Ovary (tissue), 9 donors: ENCODE results near the gene PMF1. TPM values are rescaled to one million over a fixed set of nuclear protein-coding genes. Genes with fewer than 3 reads are reported as not detected.

Experiments used
- DNase-seq, 5 donors: peaks; one replicate each; pipeline ENCODE4 v3.0.0-alpha.2; 2019 to 2020
- H3K27ac ChIP-seq, 2 donors: fragments of 200-600 bp; one replicate each; pipeline versions ENCODE4 v1.5.1 to v1.8.0; 2019 to 2022
- H3K27me3 ChIP-seq: fragments of 200-600 bp; one replicate; pipeline ENCODE4 v1.8.0; 2022
- H3K36me3 ChIP-seq: fragments of 200-600 bp; sonication (generic); one replicate; pipeline ENCODE4 v1.5.1; 2019
- H3K4me1 ChIP-seq: one replicate; pipeline ENCODE4 v1.8.1; 2013; ENCODE audit warnings: mild to moderate bottlenecking, moderate library complexity; ENCODE audit not compliant: insufficient read depth
- H3K4me3 ChIP-seq: fragments of 200-600 bp; sonication (generic); one replicate; pipeline ENCODE4 v1.5.1; 2017
- H3K9me3 ChIP-seq, 2 donors: fragments of 200-600 bp in 1 of 2; sonication (generic) in 1 of 2; one replicate each; pipeline versions ENCODE4 v1.5.1 to v1.8.1; 2013 to 2019; ENCODE audit warnings: mild to moderate bottlenecking in 1 of 2, moderate library complexity in 1 of 2
- EP300 ChIP-seq: sonication (generic); formaldehyde crosslinking; IDR thresholded peaks from one replicate; pipeline ENCODE4 v1.6.1; 2017; ENCODE audit warnings: antibody characterized with exemption
- POLR2A ChIP-seq: fragments of 450-650 bp; IDR thresholded peaks from one replicate; pipeline ENCODE4 v1.6.1; 2017; ENCODE audit warnings: antibody characterized with exemption, mild to moderate bottlenecking, moderate library complexity
- WGBS, 3 donors: extraction: QIAGEN DNeasy Blood & Tissue Kit in 1 of 3; methylation state at CpG; one replicate each; pipeline versions ENCODE4 v1.1.5 to v1.1.7; 2013 to 2017; 5-methylcytosine and 5-hydroxymethylcytosine counted together
- intact Hi-C, 4 donors: fragments of 100-400 bp; cut with DNase I; formaldehyde crosslinking; loops; one replicate each; pipeline versions ENCODE4 v1.11.0 to v1.15.1; 2022 to 2023
- polyA plus RNA-seq, 2 donors: library from polyadenylated mRNA; stranded (reverse); fragments of 200-250 nt in 1 of 2; fragments of 350-450 nt in 1 of 2; fragmentation: Illumina TruSeq in 1 of 2; extraction: RNeasy Lipid Tissue Mini Kit (QIAGEN cat#74804) in 1 of 2; gene quantifications; one replicate each; pipeline ENCODE4 v1.2.3, GENCODE V29; 2013 to 2014
- total RNA-seq, 7 donors: library from RNA; depleted of rRNA in 2 of 7; stranded (reverse); fragments of >200 nt in 2 of 7; fragmentation: NEBNext Ultra II Directional in 3 of 7; extraction: Animal tissue kit (Norgen Biotek cat#: 25700) in 3 of 7; gene quantifications; one replicate each; pipeline versions ENCODE4 v1.1.0 to v1.2.4, GENCODE V29; 2016 to 2023
- TF ChIP-seq, protein P1 (sequence below), 3 donors: fragments of 450-650 bp in 2 of 3; fragments of 200-600 bp in 1 of 3; IDR thresholded peaks; one replicate each; pipeline versions ENCODE4 v1.5.1 to v1.8.0; 2016 to 2022; ENCODE audit warnings: antibody characterized with exemption in 3 of 3, mild to moderate bottlenecking in 1 of 3
- donor health status: DM: no; HTN: no; CAD: no; lungs with moderate emphysema.
- donor health status: DM: no; HTN: no; CAD: no.
- donor health status: Bipolar disorder and iron deficiency.
- donor health status: DM: yes; HTN: yes; CAD: no.
- donor health status: DM: no; HTN: no; CAD: no.
- donor health status: DM: yes; HTN: yes; CAD: no.

PMF1 gene
- total and polyA plus RNA-seq, 9 donors, result 35.0 to 84.2 (median 53.0) TPM

DNA sequence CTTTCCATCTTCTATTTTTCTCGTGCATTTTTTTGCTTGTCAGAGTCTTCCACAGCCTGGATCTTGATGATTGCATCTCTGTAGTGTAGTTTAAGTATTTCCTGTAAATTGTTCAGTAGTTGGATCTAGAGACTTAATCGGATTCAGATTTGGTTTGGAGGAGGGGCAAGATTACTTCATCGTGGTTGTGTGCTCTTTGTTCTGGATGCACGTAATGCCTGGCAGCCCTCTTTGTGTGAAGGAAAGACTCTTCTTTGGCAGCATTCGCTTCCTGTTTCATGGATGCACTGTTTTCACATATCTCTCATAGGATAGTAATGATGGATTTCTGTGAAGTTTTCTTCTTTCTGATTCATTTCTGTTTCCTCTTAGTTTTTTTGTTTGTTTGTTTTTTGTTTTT is 45.3 kb upstream of the PMF1 start:
- Histone ChIP-seq H3K27ac (no peak overlapping the region), H3K36me3 (no peaks in the 10 kb centered on the region), H3K9me3 (no peaks in the 10 kb centered on the region), H3K27me3 (no peaks in the 10 kb centered on the region), H3K4me1 (no peaks in the 10 kb centered on the region), H3K4me3 (no peak overlapping the region)
- DNase-seq, result no peak
- WGBS, 3 donors, result 82 to 89% (median 83%) methylated on average over 5 of the region's 5 CpGs
- intact Hi-C loops, result no loop called here
- TF ChIP-seq POLR2A (no peak), EP300 (no peak)
- TF ChIP-seq, protein P1, sequence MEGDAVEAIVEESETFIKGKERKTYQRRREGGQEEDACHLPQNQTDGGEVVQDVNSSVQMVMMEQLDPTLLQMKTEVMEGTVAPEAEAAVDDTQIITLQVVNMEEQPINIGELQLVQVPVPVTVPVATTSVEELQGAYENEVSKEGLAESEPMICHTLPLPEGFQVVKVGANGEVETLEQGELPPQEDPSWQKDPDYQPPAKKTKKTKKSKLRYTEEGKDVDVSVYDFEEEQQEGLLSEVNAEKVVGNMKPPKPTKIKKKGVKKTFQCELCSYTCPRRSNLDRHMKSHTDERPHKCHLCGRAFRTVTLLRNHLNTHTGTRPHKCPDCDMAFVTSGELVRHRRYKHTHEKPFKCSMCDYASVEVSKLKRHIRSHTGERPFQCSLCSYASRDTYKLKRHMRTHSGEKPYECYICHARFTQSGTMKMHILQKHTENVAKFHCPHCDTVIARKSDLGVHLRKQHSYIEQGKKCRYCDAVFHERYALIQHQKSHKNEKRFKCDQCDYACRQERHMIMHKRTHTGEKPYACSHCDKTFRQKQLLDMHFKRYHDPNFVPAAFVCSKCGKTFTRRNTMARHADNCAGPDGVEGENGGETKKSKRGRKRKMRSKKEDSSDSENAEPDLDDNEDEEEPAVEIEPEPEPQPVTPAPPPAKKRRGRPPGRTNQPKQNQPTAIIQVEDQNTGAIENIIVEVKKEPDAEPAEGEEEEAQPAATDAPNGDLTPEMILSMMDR (IDR thresholded peaks at IDR 0.05), result no peak

DNA sequence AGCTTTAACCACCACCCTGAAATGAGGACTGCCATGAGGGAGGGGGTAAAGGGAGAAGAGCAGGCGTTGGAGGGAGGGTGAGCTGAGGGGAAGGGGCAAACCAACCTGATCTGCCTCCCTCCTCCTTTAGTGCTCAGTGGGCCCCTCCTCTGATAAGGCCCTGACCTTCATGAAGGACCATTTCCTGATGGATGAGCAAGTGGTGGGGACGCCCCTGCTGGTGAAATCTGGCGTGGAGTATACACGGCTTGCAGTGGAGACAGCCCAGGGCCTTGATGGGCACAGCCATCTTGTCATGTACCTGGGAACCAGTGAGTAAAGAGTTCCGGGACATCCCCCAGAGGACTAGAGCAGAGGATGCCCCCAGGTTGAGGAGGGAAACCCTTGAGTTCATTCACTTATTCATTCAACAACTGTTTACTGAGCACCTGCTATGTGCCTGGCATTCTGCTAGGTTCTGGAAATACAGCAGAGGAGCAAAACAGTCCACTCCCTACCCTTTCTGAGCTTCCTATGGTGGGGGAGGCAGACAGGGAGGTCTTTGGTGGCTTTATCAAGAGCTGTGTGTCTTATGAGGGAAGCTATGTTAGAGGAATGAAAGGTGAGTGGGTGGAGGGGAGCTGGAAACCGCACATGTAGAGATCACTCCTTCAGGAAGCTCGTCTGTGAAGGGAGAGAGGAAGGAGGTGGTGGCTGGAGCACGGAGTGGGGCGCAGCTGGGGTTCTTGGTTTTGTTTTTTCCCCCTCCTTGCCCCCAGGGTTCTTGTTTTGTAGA is 39.9 kb upstream of the PMF1 start:
- no peaks in the 10 kb centered on the region for H3K4me1 ChIP-seq
- TF ChIP-seq POLR2A (no peak), EP300 (no peak)
- TF ChIP-seq, protein P1 (IDR thresholded peaks at IDR 0.05), result no peak
- intact Hi-C loops, result no loop called here
- H3K4me3 ChIP-seq, result no peak overlapping the region
- no peak overlapping the region for H3K27ac ChIP-seq
- no peaks in the 10 kb centered on the region for H3K36me3 ChIP-seq
- DNase-seq, result no peak
- 80 to 81% (median 80%) methylated on average over 9 of the region's 9 CpGs for WGBS, 3 donors
- H3K9me3 ChIP-seq, result no peaks in the 10 kb centered on the region
- no peaks in the 10 kb centered on the region for H3K27me3 ChIP-seq

DNA sequence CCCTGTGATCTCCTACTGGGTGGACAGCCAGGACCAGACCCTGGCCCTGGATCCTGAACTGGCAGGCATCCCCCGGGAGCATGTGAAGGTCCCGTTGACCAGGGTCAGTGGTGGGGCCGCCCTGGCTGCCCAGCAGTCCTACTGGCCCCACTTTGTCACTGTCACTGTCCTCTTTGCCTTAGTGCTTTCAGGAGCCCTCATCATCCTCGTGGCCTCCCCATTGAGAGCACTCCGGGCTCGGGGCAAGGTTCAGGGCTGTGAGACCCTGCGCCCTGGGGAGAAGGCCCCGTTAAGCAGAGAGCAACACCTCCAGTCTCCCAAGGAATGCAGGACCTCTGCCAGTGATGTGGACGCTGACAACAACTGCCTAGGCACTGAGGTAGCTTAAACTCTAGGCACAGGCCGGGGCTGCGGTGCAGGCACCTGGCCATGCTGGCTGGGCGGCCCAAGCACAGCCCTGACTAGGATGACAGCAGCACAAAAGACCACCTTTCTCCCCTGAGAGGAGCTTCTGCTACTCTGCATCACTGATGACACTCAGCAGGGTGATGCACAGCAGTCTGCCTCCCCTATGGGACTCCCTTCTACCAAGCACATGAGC is 36.1 kb upstream of the PMF1 start:
- no peak overlapping the region for H3K4me3 ChIP-seq
- 81 to 86% (median 81%) methylated on average over 12 of the region's 12 CpGs for WGBS, 3 donors
- no peaks in the 10 kb centered on the region for H3K27me3 ChIP-seq
- no peaks in the 10 kb centered on the region for H3K36me3 ChIP-seq
- H3K27ac ChIP-seq, result no peak overlapping the region
- no peaks in the 10 kb centered on the region for H3K4me1 ChIP-seq
- intact Hi-C loops, result no loop called here
- TF ChIP-seq POLR2A (no peak), EP300 (no peak)
- TF ChIP-seq, protein P1 (IDR thresholded peaks at IDR 0.05), result no peak
- H3K9me3 ChIP-seq, result no peaks in the 10 kb centered on the region
- DNase-seq, result no peak

DNA sequence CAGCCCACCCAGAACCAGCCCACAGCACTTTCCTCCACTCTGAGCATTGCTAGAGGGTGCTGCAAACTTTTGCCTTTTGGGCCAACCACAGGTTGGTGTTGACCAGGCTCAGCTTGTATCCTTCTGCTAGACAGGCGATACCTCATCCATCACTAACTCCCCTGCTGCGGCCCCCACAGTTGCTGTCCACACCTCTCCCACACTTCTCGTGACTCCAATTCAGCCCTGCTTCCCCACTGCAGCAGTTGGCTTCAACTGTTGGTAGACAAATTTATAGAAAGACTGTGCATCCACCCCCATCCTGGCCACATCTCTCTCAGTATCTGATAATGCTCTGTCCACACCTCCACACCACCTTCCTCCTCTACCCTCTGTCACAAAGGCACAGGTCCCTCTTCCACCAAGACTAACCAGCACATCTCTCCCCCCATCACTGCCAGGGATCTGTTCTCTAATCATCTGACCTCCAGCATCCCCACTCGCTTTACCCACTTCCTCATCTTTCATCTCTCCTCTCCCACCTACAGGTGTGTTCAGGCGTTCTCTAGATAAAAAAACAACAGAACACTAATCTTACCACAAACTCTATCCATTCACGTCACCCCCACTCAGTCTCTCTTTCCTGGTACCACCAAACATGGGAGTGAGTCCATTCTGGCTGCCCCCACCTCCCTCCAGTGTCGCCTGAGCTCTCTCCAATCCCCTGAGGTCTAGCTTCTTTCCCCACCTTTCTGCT is 34.7 kb upstream of the PMF1 start:
- Histone ChIP-seq H3K4me1 (no peaks in the 10 kb centered on the region), H3K4me3 (no peak overlapping the region), H3K27ac (no peak overlapping the region), H3K27me3 (no peaks in the 10 kb centered on the region), H3K36me3 (no peaks in the 10 kb centered on the region), H3K9me3 (no peaks in the 10 kb centered on the region)
- TF ChIP-seq EP300 (no peak), POLR2A (no peak)
- TF ChIP-seq, protein P1 (IDR thresholded peaks at IDR 0.05), result no peak
- intact Hi-C loops, result no loop called here
- 76 to 79% (median 78%) methylated on average over 7 of the region's 7 CpGs for WGBS, 3 donors
- DNase-seq, result no peak
